Epithelial cell of proximal tubule (primary cell): ENCODE results near the gene FGF22. TPM values are rescaled to one million over a fixed set of nuclear protein-coding genes. Genes with fewer than 3 reads are reported as not detected.

Experiments
- DNase-seq: peaks from one replicate; pipeline ENCODE4 v3.0.0-alpha.2; 2011; ENCODE audit warnings: low read depth
- H3K4me3 ChIP-seq: 2 replicates; pipeline ENCODE4 v1.5.1; 2011; ENCODE audit warnings: low read depth, mild to moderate bottlenecking, low read length
- total RNA-seq: library from RNA; depleted of rRNA; stranded (reverse); fragments of >200 nt; gene quantifications from 2 replicates; pipeline ENCODE4 v1.2.3, GENCODE V29; 2015
- TF ChIP-seq, protein P1 (sequence below): conservative IDR thresholded peaks from 2 replicates; pipeline ENCODE4 v1.5.1; 2012; ENCODE audit warnings: low read depth, mild to moderate bottlenecking, low read length

The FGF22 gene
- total RNA-seq, 1 donor from 2014 or later: not detected

DNA sequence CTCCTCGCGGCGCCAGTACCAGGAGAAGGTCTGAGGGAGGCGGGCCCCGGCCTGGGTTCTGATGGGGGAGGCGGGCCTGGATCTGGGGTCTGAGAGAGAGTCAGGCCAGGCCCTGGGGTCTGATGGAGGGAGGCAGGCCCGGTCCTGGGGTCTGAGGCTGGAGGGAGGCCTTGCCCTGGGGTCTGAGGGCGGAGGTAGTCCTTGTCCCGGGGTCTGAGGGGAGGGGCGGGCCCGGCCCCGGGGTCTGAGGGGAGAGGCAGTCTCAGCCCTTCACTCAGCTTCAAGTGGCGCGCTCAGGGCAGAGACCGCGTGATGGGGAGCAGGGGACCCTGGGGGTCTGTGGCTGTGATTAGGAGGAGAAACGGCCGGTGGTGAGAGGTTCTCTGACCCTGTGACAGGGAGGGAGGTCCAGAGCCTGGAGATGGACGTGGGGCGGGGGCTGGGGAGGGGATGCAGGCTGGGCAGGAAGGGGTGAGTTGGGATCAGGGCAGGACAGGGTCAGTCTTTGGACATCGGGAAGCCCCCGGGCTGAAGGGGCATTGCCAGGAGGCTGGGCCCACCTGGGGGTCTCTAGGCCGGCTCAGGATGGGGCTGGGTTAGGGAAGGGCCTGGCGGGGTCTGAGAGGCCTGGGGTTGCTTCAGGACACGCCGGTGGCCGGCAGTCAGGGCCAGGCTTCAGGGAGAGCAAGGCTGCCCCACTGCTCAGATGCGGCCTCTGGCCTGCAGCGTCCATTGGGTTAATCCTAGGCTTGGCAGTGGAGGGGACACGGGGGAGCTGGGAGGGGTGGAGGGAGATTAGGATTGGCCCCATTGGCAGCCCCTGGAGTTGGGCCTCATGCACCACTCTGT lies 31.3 kb upstream of the FGF22 start:
- H3K4me3 ChIP-seq: no peak overlapping the region
- TF ChIP-seq, protein P1, sequence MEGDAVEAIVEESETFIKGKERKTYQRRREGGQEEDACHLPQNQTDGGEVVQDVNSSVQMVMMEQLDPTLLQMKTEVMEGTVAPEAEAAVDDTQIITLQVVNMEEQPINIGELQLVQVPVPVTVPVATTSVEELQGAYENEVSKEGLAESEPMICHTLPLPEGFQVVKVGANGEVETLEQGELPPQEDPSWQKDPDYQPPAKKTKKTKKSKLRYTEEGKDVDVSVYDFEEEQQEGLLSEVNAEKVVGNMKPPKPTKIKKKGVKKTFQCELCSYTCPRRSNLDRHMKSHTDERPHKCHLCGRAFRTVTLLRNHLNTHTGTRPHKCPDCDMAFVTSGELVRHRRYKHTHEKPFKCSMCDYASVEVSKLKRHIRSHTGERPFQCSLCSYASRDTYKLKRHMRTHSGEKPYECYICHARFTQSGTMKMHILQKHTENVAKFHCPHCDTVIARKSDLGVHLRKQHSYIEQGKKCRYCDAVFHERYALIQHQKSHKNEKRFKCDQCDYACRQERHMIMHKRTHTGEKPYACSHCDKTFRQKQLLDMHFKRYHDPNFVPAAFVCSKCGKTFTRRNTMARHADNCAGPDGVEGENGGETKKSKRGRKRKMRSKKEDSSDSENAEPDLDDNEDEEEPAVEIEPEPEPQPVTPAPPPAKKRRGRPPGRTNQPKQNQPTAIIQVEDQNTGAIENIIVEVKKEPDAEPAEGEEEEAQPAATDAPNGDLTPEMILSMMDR: no peak
- no peak for DNase-seq

DNA sequence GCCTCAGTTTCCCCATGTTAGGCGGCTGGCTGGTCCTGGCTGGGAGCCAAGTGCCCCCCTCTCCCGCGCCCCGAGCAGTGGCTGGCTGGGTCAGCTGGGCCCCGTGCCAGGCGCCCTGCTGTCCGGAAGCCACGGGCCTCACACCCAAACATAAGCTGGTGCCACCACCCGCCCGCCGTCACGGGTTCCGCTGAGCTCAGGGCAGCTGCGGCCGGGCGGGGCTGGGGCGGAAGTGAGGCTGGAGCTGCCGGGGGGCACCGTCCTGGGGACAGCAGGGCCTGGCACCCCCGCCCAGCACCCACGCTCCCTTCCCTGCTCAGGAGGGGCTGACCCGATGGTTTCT lies 30.7 kb upstream of the FGF22 start:
- TF ChIP-seq, protein P1: no peak

DNA sequence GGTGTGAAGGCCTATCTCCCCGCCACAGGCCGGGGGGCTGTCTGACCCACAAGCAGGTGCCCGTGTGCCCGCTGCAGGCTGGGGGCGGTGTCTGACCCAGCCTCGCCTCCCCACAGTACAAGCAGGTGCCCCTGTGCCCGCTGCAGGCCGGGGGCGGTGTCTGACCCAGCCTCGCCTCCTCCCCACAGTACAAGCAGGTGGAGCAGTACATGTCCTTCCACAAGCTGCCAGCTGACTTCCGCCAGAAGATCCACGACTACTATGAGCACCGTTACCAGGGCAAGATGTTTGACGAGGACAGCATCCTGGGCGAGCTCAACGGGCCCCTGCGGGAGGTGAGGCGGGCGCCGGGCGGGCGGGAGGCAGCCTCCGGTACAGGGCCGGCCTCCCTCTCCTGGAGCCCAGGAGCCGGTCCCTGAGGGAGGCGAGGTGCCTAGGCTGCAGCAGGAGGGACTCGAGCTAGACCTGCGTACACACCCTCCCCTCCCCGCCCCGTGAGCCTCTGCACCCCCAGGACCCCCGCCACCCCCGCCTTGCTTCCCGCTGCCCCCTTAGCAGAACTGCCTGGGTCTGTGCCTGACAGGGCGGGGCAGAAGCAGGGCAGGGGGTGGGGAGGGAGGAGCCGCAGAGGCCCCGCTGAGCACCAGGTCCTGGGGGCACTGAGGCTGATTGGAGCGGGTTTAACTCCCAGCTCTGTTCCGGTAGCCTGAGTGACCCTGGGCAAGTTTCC lies 29.4 kb upstream of the FGF22 start:
- no peak overlapping the region for H3K4me3 ChIP-seq
- TF ChIP-seq, protein P1: no peak
- no peak for DNase-seq

More for the DNA sequence above, 30.7 kb upstream of the FGF22 start:
- H3K4me3 ChIP-seq: no peak overlapping the region
- no peak for DNase-seq

DNA sequence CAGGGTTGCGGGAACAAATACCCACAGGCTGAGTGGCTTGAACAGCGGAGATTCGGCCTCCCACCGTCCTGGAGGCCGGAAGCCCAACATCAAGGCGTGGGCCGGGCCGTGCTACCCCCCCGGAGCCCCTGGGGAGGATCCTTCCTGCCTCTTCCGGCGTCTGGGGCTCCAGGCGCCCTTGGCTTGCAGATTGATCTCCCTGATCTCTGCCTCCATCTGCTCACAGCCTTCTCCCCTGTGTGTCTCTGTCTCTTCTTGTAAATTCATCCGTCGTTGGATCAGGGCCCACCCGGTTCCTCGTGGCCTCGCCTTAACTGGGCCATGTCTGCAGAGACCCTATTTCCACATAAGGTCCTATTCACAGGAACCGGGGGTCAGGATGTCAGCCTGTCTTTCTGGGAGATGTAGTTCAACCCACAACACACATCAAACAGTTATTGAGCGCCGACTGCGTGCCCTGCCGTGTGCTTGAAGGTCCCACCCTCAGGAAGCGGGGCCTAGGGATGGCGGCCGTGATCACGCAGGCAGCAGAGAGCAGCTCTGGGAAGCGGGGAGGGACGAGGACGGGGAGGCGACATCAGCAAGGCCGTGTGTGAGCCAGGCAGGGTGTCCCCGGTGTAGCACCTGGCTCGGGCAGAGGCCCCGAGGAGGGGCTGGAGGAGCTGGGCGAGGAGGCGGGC lies 28.7 kb upstream of the FGF22 start:
- DNase-seq: no peak
- TF ChIP-seq, protein P1: no peak
- H3K4me3 ChIP-seq: no peak overlapping the region

DNA sequence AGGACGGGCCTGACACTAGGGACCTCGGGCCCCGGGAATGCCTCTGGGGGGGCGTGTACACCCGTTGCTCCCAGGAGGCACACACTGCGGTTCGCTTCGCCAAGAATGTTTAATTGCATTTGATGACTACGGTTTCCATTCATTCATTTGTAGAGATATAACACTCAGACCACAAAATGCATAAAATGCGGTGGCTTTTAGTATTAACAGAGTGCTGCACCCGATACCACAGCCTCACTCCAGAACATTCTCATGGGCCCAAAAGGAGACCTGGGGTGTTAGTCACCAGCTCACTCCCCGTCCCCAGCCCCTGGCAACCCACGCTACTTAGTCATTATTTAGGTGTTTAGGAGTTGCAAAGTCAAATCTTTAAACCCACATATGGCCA lies 28.2 kb upstream of the FGF22 start:
- DNase-seq: no peak
- TF ChIP-seq, protein P1: no peak
- H3K4me3 ChIP-seq: no peak overlapping the region

DNA sequence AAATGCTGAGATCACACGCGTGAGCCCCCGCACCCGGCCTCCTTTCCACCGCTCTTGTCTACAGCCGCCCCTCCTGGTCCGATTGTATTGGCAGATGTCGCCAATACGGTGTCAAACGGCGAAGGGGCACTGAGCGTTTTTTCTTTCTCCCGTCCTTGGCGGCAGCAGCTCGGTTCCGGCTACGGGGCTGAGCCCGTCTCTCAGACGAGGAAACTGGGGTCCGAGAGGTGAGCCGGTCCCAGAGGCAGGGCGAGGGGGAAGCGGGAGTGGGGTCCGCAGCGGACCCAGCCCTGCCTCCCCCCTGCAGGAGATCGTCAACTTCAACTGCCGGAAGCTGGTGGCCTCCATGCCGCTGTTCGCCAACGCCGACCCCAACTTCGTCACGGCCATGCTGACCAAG lies 26.7 kb upstream of the FGF22 start:
- DNase-seq: no peak
- H3K4me3 ChIP-seq: no peak overlapping the region
- TF ChIP-seq, protein P1: no peak
